NCI-H2196 treated with DMSO at 0.1 percent for 48 hours (cell line): ENCODE results near the gene FRMPD1.
"Not testable (repeated sequence)": the region's sequence is repeated elsewhere in the genome, so short reads cannot be mapped to it uniquely, and the experiment has no call there.

Experiments
- DNase-seq: peaks from one replicate; lab custom pipeline; 2025; ENCODE audit not compliant: unreplicated experiment; lab: John Stamatoyannopoulos, UW

Gene FRMPD1

DNA sequence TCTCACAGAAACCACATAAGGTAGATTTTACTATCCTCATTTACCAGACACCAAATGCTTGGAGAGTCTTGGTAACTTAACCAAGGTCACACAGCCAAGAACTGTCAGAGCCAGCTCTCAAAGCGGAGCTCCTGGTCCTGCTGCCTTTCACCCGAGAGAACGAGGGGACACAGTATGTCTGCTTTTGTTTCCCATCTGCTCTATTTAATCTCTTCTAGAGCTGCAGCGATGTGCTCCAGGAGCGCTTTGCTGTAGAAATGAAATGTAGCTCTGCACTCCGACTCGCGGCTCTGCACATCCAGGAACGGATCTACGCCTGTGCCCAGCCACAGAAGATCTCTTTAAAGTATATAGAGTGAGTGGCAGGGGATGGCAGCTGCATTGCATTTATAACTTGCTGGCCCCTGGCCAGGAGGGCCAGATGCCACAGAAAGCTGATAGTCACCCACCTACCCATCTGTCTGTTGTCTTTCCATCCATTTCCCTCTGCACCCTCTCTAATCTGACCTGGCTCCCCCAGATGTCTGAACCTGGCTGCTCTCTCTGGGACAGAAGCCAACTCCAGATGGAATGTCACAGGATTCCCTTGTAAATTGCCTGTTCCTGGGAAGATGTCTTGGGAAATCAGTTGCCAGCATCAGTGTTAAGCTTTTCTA lies 81.5 kb downstream of the FRMPD1 start:
- no peak for DNase-seq

DNA sequence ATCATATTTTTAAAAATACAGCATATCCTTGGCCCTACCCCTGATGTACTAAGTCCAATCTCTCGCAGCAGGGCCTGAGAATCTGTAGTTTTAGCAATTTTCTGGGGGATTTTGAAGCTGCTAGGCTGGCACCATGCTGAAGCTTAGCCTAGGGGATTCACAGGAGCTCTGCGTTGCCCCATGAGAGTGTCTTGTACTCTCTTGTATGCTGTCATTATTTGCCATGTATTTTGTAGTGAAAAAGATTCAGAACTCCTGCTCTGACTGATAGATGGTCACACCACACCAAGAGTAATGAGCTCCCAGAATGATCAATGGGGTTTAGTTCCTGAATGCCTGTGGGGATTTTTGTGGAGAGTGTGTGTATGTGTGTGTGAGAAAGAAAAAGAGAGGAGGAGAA lies 82.2 kb downstream of the FRMPD1 start:
- DNase-seq, result no peak

GRCh38 chr9:37739222-37739621 lies 88.5 kb downstream of the FRMPD1 start:
- no peak for DNase-seq

- DNase-seq, result no peak
These were observed 89.4 kb downstream of the FRMPD1 start for GRCh38 chr9:37740128-37740527.

DNA sequence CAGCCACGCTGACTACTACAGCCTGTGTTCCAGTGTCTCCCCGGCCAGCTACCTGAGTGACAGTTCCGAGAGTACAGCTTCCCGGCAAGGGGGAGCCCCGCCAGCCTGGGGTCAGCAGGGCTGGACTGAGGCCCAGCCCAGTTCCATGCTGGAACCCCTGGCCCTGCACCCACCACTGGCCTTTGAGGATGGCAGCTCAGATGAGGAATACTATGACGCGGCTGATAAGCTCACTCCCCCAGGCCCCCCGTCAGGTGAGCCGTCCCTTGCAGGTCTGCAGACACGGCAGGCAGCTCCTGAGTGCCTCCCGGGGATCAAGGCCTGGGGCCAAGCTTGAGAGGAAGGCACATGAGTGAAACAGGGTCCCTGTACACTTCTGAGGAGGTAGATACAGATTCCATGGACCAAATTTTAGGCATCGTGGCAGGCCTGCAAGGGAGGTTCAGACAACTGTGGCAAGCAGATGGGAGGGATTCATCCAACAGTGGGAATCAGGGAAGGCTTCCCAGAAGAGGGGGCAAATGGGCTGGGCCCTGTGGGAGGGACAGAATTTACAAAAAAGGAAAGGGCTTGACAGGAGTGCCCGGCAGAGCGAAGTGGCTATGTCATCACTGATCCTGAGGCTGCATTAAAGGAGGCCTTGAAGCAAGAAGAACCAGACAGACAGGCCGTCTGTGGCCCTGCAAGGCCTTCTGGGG lies 90.0 kb downstream of the FRMPD1 start:
- DNase-seq, result no peak

- DNase-seq, result no peak
These were observed 95.2 kb downstream of the FRMPD1 start for GRCh38 chr9:37745970-37746369.

DNA sequence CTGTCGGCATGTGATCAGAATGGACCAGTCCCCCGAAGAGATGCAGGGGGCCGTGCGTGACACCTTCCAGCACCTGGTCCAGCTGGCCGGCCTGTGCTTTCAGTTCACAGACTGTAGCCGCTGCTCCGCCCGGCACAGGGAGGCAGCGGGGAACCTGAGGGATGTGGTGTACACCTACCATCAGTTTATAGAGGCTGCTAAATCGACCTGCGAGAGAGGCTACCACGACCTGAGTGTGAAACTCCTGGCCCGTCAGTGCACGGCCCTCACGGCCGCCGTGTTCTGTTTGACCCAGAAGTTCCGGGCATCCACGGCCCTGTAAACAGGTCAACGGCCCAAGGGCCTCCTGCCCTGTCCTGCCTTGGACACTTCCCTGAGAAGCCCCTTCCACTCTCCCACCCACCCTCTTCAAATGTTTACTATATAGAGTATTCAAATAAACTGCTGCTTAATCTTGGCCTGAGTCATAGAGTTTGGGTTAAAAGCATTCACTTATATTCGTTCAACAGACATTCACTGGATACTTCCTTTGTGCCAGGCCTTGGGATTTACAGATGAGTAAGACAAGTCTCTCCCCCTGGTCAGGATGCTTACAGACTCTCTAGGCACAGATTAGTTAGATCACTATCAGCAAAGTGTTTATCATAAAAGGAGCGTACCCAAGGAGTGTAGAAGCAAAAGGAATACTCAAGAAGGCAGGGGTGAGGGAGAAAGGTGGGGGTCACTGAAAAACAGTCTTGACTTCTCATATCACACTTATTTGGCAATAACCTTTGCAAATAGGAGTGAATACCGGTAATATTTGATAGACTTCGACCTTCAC lies 95.9 kb downstream of the FRMPD1 start:
- DNase-seq, result no peak

GRCh38 chr9:37747271-37747753 lies 96.6 kb downstream of the FRMPD1 start:
- peak; percentile 52 for DNase-seq

DNA sequence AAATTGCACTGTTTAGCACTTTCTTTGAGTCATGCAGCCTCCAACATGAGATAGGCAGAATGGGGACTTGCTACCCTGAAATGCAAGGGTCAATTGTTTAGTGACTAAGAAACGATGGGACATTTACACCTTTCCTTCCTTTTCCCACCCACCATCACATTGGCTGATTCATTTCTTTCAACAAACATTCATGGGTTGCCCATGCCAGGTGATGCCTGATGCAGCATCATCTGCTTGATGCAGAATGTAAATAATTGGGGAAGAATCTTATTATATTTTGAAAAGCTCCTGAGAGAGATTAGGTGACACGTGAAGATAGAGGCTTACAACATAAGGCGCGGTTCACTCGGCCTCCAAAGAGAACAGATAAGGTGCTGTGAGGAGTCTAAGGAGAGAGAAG lies 98.4 kb downstream of the FRMPD1 start:
- no peak for DNase-seq

- no peak for DNase-seq
These were observed 100.4 kb downstream of the FRMPD1 start for GRCh38 chr9:37751186-37751585.

- not testable (repeated sequence) for DNase-seq
These were observed 101.0 kb downstream of the FRMPD1 start for GRCh38 chr9:37751704-37752103.

- DNase-seq, result not testable (repeated sequence)
These were observed 101.4 kb downstream of the FRMPD1 start for GRCh38 chr9:37752112-37752511.

- DNase-seq, result no peak
These were observed 102.1 kb downstream of the FRMPD1 start for GRCh38 chr9:37752642-37753488.

- DNase-seq, result peak; percentile 48
These were observed 102.9 kb downstream of the FRMPD1 start, which contains the start of gene TRMT10B for GRCh38 chr9:37753489-37754190. Gene TRMT10B (plus strand): TSS chr9:37753805. CDS start chr9:37761932, 8,127 bp downstream.

- DNase-seq, result no peak
These were observed 108.0 kb downstream of the FRMPD1 start for GRCh38 chr9:37758747-37759146.

DNA sequence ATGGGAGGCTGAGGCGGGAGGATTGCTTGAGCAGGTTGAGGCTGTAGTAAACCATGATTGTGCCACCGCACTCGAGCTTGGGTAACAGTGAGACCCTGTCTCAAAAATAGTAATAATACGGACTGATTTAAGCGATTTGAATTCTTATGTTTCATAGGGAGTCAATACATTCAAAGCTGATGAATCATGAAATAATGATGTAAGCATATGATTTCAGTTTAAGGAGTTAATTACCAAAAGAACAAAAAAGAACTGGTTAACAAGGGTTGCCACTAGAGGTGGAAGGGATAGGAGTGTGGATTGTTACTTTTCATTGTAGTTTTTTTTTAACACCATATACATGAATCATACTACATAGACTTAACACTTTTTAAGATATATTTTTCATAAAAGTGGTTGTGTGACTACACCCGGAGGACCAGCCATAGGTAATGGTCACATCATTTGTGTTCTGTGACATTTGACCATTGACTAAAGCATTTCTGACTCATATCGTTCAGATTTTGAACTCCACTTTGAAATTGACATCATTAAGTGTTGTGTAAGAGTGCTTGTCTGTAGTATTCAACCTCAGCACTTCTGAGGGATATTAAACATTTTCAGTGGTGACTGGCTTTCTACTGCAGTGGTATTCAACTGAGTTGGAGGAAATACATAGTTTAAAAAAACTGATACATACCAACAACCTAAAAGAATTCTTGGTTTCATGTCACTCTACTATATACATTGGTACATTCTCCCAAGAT lies 109.8 kb downstream of the FRMPD1 start:
- DNase-seq, result no peak

GRCh38 chr9:37761511-37761910 lies 110.8 kb downstream of the FRMPD1 start:
- DNase-seq, result no peak

GRCh38 chr9:37765263-37765662 lies 114.5 kb downstream of the FRMPD1 start:
- not testable (repeated sequence) for DNase-seq

DNA sequence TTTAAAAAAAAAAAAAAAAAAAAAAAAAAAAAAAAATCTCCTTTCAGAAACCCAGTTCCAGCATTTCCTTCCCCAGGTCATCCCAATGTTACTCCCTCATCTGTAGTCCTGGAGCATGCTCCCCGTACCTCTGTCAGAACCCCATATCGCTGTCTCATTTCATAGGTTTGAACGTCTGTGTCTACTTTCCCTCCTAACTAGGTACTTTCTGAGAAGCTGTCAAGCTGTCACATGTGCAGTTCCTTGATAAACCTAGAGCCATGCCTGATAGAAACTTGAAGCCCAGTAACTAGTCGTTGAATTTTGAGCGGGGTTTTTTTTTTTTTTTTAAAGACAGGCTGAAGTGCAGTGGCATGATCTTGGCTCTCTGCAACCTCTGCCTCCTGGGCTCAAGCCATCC lies 118.6 kb downstream of the FRMPD1 start:
- DNase-seq, result no peak
